H9 (cell line): Measurements from ENCODE around the gene ANO2. TPM values are rescaled to one million over a fixed set of nuclear protein-coding genes. Genes with fewer than 3 reads are reported as not detected.

Experiments
- DNase-seq: peaks from one replicate; pipeline ENCODE4 v3.0.0-alpha.2; 2017
- H2AFZ ChIP-seq: one replicate; pipeline ENCODE4 v1.6.1; 2013; ENCODE audit warnings: mild to moderate bottlenecking, low read length, control low read depth, moderate library complexity
- H2AK5ac ChIP-seq: 2 replicates; pipeline ENCODE4 v1.6.1; 2013; ENCODE audit warnings: low read length, control low read depth, mixed read lengths; ENCODE audit not compliant: insufficient read length
- H2BK120ac ChIP-seq: one replicate; pipeline ENCODE4 v1.6.1; 2013; ENCODE audit warnings: low read depth, mild to moderate bottlenecking, low read length, control low read depth, inconsistent platforms; ENCODE audit not compliant: poor library complexity, severe bottlenecking
- H2BK12ac ChIP-seq: 2 replicates; pipeline ENCODE4 v1.6.1; 2013; ENCODE audit warnings: low read length, control low read depth, mixed read lengths, low read depth; ENCODE audit not compliant: insufficient read length
- H2BK15ac ChIP-seq: 2 replicates; pipeline ENCODE4 v1.6.1; 2013; ENCODE audit warnings: low read depth, low read length, control low read depth
- H2BK20ac ChIP-seq: one replicate; pipeline ENCODE4 v1.6.1; 2013; ENCODE audit warnings: low read depth, mild to moderate bottlenecking, low read length, control low read depth, inconsistent platforms; ENCODE audit not compliant: poor library complexity, severe bottlenecking
- H2BK5ac ChIP-seq: 2 replicates; pipeline ENCODE4 v1.6.1; 2013; ENCODE audit warnings: low read length, control low read depth, mixed read lengths; ENCODE audit not compliant: insufficient read length
- H3K14ac ChIP-seq: 2 replicates; pipeline ENCODE4 v1.6.1; 2013; ENCODE audit warnings: low read length, control low read depth; ENCODE audit not compliant: insufficient read depth
- H3K18ac ChIP-seq: 2 replicates; pipeline ENCODE4 v1.6.1; 2013; ENCODE audit warnings: low read depth, mild to moderate bottlenecking, mixed read lengths, low read length, control low read depth; ENCODE audit not compliant: insufficient read length
- H3K23ac ChIP-seq: 2 replicates; pipeline ENCODE4 v1.6.1; 2013; ENCODE audit warnings: low read length, control low read depth, mixed read lengths, low read depth; ENCODE audit not compliant: insufficient read length
- H3K23me2 ChIP-seq: 2 replicates; pipeline ENCODE4 v1.6.1; 2013; ENCODE audit warnings: low read depth, mild to moderate bottlenecking, mixed read lengths, low read length, control low read depth; ENCODE audit not compliant: insufficient read length, poor library complexity, severe bottlenecking
- H3K27ac ChIP-seq: 2 replicates; pipeline ENCODE4 v1.5.1; 2013; ENCODE audit warnings: low read length, control low read depth, mixed read lengths, low read depth; ENCODE audit not compliant: insufficient read length
- H3K27me3 ChIP-seq: 2 replicates; pipeline ENCODE4 v1.6.1; 2013; ENCODE audit warnings: low read length, control low read depth, inconsistent platforms; ENCODE audit not compliant: insufficient read depth
- H3K4ac ChIP-seq: 2 replicates; pipeline ENCODE4 v1.6.1; 2013; ENCODE audit warnings: low read depth, mild to moderate bottlenecking, control low read depth, inconsistent platforms, low read length, moderate library complexity
- H3K4me1 ChIP-seq: 2 replicates; pipeline ENCODE4 v1.6.1; 2013; ENCODE audit warnings: low read length, control low read depth, inconsistent platforms; ENCODE audit not compliant: insufficient read depth
- H3K4me2 ChIP-seq: 2 replicates; pipeline ENCODE4 v1.6.1; 2013; ENCODE audit warnings: low read length, control low read depth, mixed read lengths; ENCODE audit not compliant: insufficient read length, insufficient read depth
- H3K56ac ChIP-seq: 2 replicates; pipeline ENCODE4 v1.6.1; 2013; ENCODE audit warnings: low read depth, mild to moderate bottlenecking, mixed read lengths, low read length, control low read depth; ENCODE audit not compliant: insufficient read length
- H3K79me1 ChIP-seq: 2 replicates; pipeline ENCODE4 v1.6.1; 2013; ENCODE audit warnings: low read depth, mild to moderate bottlenecking, moderate library complexity, low read length, control low read depth, inconsistent platforms; ENCODE audit not compliant: insufficient read depth, poor library complexity, severe bottlenecking
- H3K79me2 ChIP-seq: 2 replicates; pipeline ENCODE4 v1.6.1; 2013; ENCODE audit warnings: low read length, control low read depth, inconsistent platforms; ENCODE audit not compliant: insufficient read depth
- H3K9ac ChIP-seq: 2 replicates; pipeline ENCODE4 v1.6.1; 2013; ENCODE audit warnings: low read length, control low read depth, mixed read lengths; ENCODE audit not compliant: insufficient read length; ENCODE audit errors: extremely low read depth
- H3K9me3 ChIP-seq: one replicate; pipeline ENCODE4 v1.6.1; 2013; ENCODE audit warnings: low read depth, low read length, inconsistent platforms; ENCODE audit not compliant: control insufficient read depth
- H3T11ph ChIP-seq: one replicate; pipeline ENCODE4 v1.6.1; 2013; ENCODE audit warnings: mild to moderate bottlenecking, low read length, control low read depth, inconsistent platforms
- H4K20me1 ChIP-seq: one replicate; pipeline ENCODE4 v1.6.1; 2013; ENCODE audit not compliant: control insufficient read depth, insufficient read length, insufficient read depth
- H4K5ac ChIP-seq: 2 replicates; pipeline ENCODE4 v1.6.1; 2013; ENCODE audit warnings: low read depth, mild to moderate bottlenecking, mixed read lengths, low read length, control low read depth; ENCODE audit not compliant: insufficient read length
- H4K8ac ChIP-seq: replicated peaks from 2 replicates; pipeline ENCODE4 v1.6.1; 2013; ENCODE audit warnings: low read length, control low read depth, mixed read lengths, low read depth; ENCODE audit not compliant: insufficient read length
- H4K91ac ChIP-seq: 2 replicates; pipeline ENCODE4 v1.6.1; 2013; ENCODE audit warnings: low read depth, mild to moderate bottlenecking, moderate library complexity, mixed read lengths, low read length, control low read depth; ENCODE audit not compliant: insufficient read length
- H3K27ac Mint-ChIP-seq, 3 experiments: 2 replicates in 2 of 3; 3 replicates in 1 of 3; pipeline ENCODE4 v1.8.0; 2020 to 2021; ENCODE audit warnings: mixed read lengths in 3 of 3, mild to moderate bottlenecking in 1 of 3, moderate library complexity in 1 of 3
- H3K27me3 Mint-ChIP-seq: 2 replicates; pipeline ENCODE4 v1.8.0; 2021; ENCODE audit warnings: low read depth, mild to moderate bottlenecking, moderate library complexity, mixed read lengths
- H3K36me3 Mint-ChIP-seq, 3 experiments: 2 replicates in 2 of 3; 3 replicates in 1 of 3; pipeline ENCODE4 v1.8.0; 2020 to 2021; ENCODE audit warnings: low read depth in 3 of 3, mixed read lengths in 3 of 3; ENCODE audit not compliant: insufficient read depth in 1 of 3
- H3K4me1 Mint-ChIP-seq, 2 experiments: 2 replicates each; pipeline ENCODE4 v1.8.0; 2020; ENCODE audit warnings: mixed read lengths in 2 of 2
- H3K4me3 Mint-ChIP-seq, 2 experiments: 2 replicates in 1 of 2; 3 replicates in 1 of 2; pipeline ENCODE4 v1.8.0; 2020 to 2021; ENCODE audit warnings: mild to moderate bottlenecking in 2 of 2, mixed read lengths in 2 of 2, moderate library complexity in 1 of 2
- H3K9me3 Mint-ChIP-seq, 2 experiments: 2 replicates in 1 of 2; 3 replicates in 1 of 2; pipeline ENCODE4 v1.8.0; 2020; ENCODE audit warnings: mild to moderate bottlenecking in 2 of 2, mixed read lengths in 2 of 2, moderate library complexity in 1 of 2
- CTCF ChIP-seq: fragments of 200-600 bp; sonication (generic); conservative IDR thresholded peaks from 3 replicates; pipeline ENCODE4 v1.8.0; 2021; ENCODE audit warnings: antibody characterized with exemption, mild to moderate bottlenecking
- WGBS: extraction: QIAGEN DNeasy Blood & Tissue Kit; methylation state at CpG from one replicate; pipeline ENCODE4 v1.1.7; 2013; ENCODE audit warnings: missing lambda C conversion rate, low lambda C conversion rate, mixed read lengths; ENCODE audit not compliant: insufficient read length; ENCODE audit errors: extremely low coverage; 5-methylcytosine and 5-hydroxymethylcytosine counted together
- total RNA-seq: library from RNA; stranded (reverse); gene quantifications from 2 replicates; pipeline ENCODE4 v1.2.1, GENCODE V29; 2021

ANO2 gene
- total RNA-seq, 1 experiment from 2014 or later: 3.8 TPM

DNA sequence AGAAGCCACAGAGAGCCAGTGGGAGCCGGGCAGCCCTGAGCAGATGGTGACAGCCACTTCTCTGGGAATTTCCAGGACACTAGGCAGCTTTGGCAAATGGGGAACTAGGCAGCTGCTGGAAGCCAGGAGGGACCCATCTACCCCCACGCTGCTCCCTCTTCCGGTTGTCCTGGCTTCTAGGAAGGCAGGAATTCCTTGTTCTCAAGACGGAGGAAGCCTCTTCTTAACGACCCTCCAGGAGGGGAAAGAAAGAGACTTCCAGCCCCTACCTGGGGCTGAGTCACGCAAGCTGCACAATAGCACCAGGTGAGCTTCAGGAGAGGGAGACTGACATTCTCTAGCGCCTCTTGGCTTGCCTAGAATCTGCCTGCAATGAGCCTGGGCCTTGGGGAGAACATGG lies 141.5 kb downstream of the ANO2 start:
- Mint-ChIP-seq H3K4me1 (peaks cover 6 to 8% of the 10 kb centered on the region in 2 experiments), H3K36me3 (no peaks in the 10 kb centered on the region), H3K4me3 (no peak overlapping the region), H3K27ac (no peak overlapping the region), H3K27me3 (peaks cover 2% of the 10 kb centered on the region; the same call in 1 of the 2 replicates), H3K9me3 (no peaks in the 10 kb centered on the region)
- Histone ChIP-seq H3K27ac (no peak overlapping the region), H2BK120ac (no peak overlapping the region), H2AK5ac (no peak overlapping the region), H3K23me2 (no peaks in the 10 kb centered on the region), H3K4ac (no peak overlapping the region), H4K5ac (no peak overlapping the region), H3K18ac (no peak overlapping the region), H4K20me1 (no peaks in the 10 kb centered on the region), H3K9ac (no peak overlapping the region), H3K9me3 (no peaks in the 10 kb centered on the region), H3K14ac (no peak overlapping the region), H2BK20ac (no peak overlapping the region), H3K27me3 (no peaks in the 10 kb centered on the region), H2BK12ac (no peak overlapping the region), H2AFZ (no peak overlapping the region), H3K4me1 (no peaks in the 10 kb centered on the region), H3K4me2 (no peak overlapping the region), H4K91ac (no peak overlapping the region), H3T11ph (no peak overlapping the region), H2BK5ac (no peak overlapping the region), H3K79me2 (no peaks in the 10 kb centered on the region), H4K8ac (no peak overlapping the region), H3K79me1 (no peaks in the 10 kb centered on the region), H3K23ac (no peak overlapping the region), H2BK15ac (no peak overlapping the region), H3K56ac (no peak overlapping the region)
- peak; percentile 40 for DNase-seq
- TF ChIP-seq CTCF: no peak
- WGBS: no CpG with 5 or more reads among the region's 7 CpGs
